ENCODE results near the gene HSPA4L.

The HSPA4L gene

DNA sequence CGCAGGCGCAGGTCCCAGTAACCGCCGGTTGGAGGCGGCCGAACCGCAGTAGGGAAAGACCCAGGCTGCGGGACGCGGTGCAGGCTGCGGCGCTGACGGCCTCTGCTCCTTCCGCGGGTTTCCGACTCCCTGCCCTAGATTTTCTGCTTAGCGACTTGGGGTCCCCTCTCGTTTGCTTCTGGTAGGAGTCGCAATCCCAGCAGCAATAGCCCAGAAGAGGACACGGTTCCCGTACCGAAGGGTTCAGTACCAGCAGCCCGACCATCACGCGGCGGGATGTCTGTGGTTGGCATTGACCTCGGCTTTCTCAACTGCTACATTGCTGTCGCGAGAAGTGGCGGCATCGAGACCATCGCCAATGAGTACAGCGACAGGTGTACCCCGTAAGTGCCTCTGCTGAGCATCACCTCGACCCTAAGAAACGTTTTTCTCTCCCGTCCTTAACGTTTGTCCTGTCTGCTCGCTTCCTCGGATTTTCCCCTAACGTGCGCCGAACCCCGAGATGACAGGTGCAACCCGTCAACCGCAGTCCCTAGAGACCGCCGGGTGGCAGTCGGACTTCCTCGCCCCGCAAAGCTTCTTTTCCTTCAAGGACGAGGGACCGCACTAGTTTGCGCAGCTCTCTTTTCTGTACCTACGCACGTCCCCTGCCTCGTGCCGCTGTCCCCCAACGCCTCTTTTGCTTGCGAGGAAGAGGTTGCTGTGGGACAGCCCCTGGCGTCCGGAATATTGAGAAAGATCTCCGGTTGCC, at the start of gene HSPA4L:
HSPA4L (plus strand) TSS at position 48 of the 751 bp plus-strand sequence; CDS start at position 277, 229 bp downstream.
- Histone ChIP-seq H3K9me3 (ENCODE audit: control insufficient read depth in 1 of 2, low read length in 2 of 2) (no peaks in the 10 kb centered on the region), H3K36me3 (ENCODE audit: control insufficient read depth in 1 of 2, insufficient read depth in 2 of 2, low read length in 2 of 2) (no peaks in the 10 kb centered on the region), H3K9ac (ENCODE audit: low read depth in 1 of 2, low read length in 2 of 2) (peak within 1 kb of the TSS; percentile 78 to 99), H3K4me1 (ENCODE audit: control insufficient read depth in 1 of 2, insufficient read depth in 2 of 2, low read length in 2 of 2) (peaks cover 0 to 4% of the 10 kb centered on the region in 2 donors), H3K27ac (ENCODE audit: low read depth, low read length) (peak within 1 kb of the TSS; percentile 72), H3K4me3 (ENCODE audit: low read depth in 1 of 2, low read length in 2 of 2) (peak within 1 kb of the TSS; percentile 87 to 97), H3K27me3 (ENCODE audit: control insufficient read depth in 1 of 2, insufficient read depth in 2 of 2, low read length in 2 of 2) (peaks cover 4 to 7% of the 10 kb centered on the region in 2 donors)

DNA sequence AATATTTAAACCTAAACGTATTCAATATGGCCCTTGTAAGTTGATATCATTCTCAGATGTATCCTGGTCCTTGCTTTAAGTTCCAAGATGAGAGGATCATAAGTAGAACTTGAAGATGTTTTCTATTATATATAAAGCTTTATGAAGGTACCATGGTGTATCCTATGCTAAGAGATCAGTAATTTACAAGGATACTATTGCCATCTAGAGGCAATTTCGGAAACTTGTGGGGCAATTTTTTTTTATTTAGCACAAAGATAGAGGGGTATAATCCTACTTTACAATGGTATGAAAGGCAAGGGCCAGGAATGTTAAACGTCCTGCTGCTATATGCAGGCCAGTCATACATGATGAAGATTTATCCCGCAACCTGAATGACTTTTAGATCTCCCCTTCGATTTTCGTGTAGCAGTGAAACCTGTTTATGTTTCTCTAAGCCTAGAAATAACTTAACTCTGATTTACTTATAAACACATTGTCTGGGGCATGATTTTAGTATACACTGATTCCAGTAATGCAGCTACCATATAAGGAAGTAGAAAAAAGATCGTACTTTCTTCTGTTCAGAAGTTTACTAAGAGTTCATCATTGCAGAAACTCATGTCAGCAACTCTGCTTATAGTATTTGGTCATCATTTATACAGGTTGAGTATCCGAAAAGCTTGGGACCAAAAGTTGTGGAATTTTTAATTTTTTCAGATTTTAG, 49.3 kb upstream of the HSPA4L start:
- Histone ChIP-seq H3K9ac (ENCODE audit: low read depth in 1 of 2, low read length in 2 of 2) (no peak overlapping the region), H3K27me3 (ENCODE audit: control insufficient read depth in 1 of 2, insufficient read depth in 2 of 2, low read length in 2 of 2) (no peaks in the 10 kb centered on the region), H3K27ac (ENCODE audit: low read depth, low read length) (no peak overlapping the region), H3K36me3 (ENCODE audit: control insufficient read depth in 1 of 2, insufficient read depth in 2 of 2, low read length in 2 of 2) (no peaks in the 10 kb centered on the region), H3K4me3 (ENCODE audit: low read depth in 1 of 2, low read length in 2 of 2) (no peak overlapping the region), H3K4me1 (ENCODE audit: control insufficient read depth in 1 of 2, insufficient read depth in 2 of 2, low read length in 2 of 2) (no peaks in the 10 kb centered on the region), H3K9me3 (ENCODE audit: control insufficient read depth in 1 of 2, low read length in 2 of 2) (no peaks in the 10 kb centered on the region)

DNA sequence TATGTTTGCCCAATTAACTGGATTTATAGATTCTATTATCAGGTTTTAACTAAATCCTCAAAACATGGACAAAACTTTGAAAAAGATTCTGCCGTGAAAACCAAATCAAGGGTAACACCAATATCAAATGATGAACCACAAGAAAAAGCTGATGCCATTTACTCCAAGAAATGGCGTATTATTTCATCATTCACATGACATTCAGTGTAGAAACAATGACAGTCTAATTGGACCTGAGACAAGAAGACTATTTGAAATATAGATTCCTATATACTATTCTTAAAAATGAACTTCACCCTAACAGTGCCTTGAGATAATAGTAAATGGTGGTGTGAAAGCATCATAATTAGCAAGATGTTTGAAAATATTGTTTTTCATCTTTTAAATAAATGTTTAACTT, 47.1 kb upstream of the HSPA4L start:
- Histone ChIP-seq H3K4me1 (ENCODE audit: control insufficient read depth in 1 of 2, insufficient read depth in 2 of 2, low read length in 2 of 2) (no peaks in the 10 kb centered on the region), H3K4me3 (ENCODE audit: low read depth in 1 of 2, low read length in 2 of 2) (no peak overlapping the region), H3K27me3 (ENCODE audit: control insufficient read depth in 1 of 2, insufficient read depth in 2 of 2, low read length in 2 of 2) (no peaks in the 10 kb centered on the region), H3K36me3 (ENCODE audit: control insufficient read depth in 1 of 2, insufficient read depth in 2 of 2, low read length in 2 of 2) (no peaks in the 10 kb centered on the region), H3K27ac (ENCODE audit: low read depth, low read length) (no peak overlapping the region), H3K9ac (ENCODE audit: low read depth in 1 of 2, low read length in 2 of 2) (no peak overlapping the region), H3K9me3 (ENCODE audit: control insufficient read depth in 1 of 2, low read length in 2 of 2) (no peaks in the 10 kb centered on the region)

DNA sequence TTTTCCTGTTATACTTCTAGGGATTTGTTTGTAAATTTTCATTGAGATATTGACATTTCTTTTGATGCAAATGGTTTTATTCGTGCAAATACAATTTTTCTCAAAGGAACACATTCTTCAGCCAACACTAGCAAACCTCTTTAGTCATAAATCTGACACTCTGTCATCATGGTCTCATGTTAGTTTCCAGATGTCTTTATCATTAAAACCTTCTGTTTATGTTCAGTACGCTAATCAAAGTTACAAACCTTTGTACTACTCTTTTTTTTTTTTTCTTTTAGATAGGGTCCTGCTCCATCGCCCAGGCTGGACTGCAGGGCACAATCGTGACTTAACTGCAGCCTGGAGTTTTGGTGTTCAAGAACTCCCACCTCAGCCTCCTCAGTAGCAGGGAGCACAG, 44.8 kb upstream of the HSPA4L start:
- Histone ChIP-seq H3K4me1 (ENCODE audit: control insufficient read depth in 1 of 2, insufficient read depth in 2 of 2, low read length in 2 of 2) (no peaks in the 10 kb centered on the region), H3K27ac (ENCODE audit: low read depth, low read length) (no peak overlapping the region), H3K9ac (ENCODE audit: low read depth in 1 of 2, low read length in 2 of 2) (no peak overlapping the region), H3K4me3 (ENCODE audit: low read depth in 1 of 2, low read length in 2 of 2) (no peak overlapping the region), H3K9me3 (ENCODE audit: control insufficient read depth in 1 of 2, low read length in 2 of 2) (no peaks in the 10 kb centered on the region), H3K27me3 (ENCODE audit: control insufficient read depth in 1 of 2, insufficient read depth in 2 of 2, low read length in 2 of 2) (no peaks in the 10 kb centered on the region), H3K36me3 (ENCODE audit: control insufficient read depth in 1 of 2, insufficient read depth in 2 of 2, low read length in 2 of 2) (no peaks in the 10 kb centered on the region)

GRCh38 chr4:127741247-127741646, 40.9 kb upstream of the HSPA4L start:
- no peak overlapping the region for H3K4me3 ChIP-seq (ENCODE audit: low read depth in 1 of 2, low read length in 2 of 2)
- H3K36me3 ChIP-seq (ENCODE audit: control insufficient read depth in 1 of 2, insufficient read depth in 2 of 2, low read length in 2 of 2) = no peaks in the 10 kb centered on the region
- H3K9ac ChIP-seq (ENCODE audit: low read depth in 1 of 2, low read length in 2 of 2) = no peak overlapping the region
- H3K4me1 ChIP-seq (ENCODE audit: control insufficient read depth in 1 of 2, insufficient read depth in 2 of 2, low read length in 2 of 2) = no peaks in the 10 kb centered on the region
- no peaks in the 10 kb centered on the region for H3K27me3 ChIP-seq (ENCODE audit: control insufficient read depth in 1 of 2, insufficient read depth in 2 of 2, low read length in 2 of 2)
- H3K27ac ChIP-seq (ENCODE audit: low read depth, low read length) = no peak overlapping the region
- H3K9me3 ChIP-seq (ENCODE audit: control insufficient read depth in 1 of 2, low read length in 2 of 2) = no peaks in the 10 kb centered on the region

GRCh38 chr4:127747883-127748282, 34.2 kb upstream of the HSPA4L start:
- H3K4me1 ChIP-seq (ENCODE audit: control insufficient read depth in 1 of 2, insufficient read depth in 2 of 2, low read length in 2 of 2) = no peaks in the 10 kb centered on the region
- H3K9me3 ChIP-seq (ENCODE audit: control insufficient read depth in 1 of 2, low read length in 2 of 2) = no peaks in the 10 kb centered on the region
- no peak overlapping the region for H3K27ac ChIP-seq (ENCODE audit: low read depth, low read length)
- no peaks in the 10 kb centered on the region for H3K27me3 ChIP-seq (ENCODE audit: control insufficient read depth in 1 of 2, insufficient read depth in 2 of 2, low read length in 2 of 2)
- H3K9ac ChIP-seq (ENCODE audit: low read depth in 1 of 2, low read length in 2 of 2) = no peak overlapping the region
- H3K36me3 ChIP-seq (ENCODE audit: control insufficient read depth in 1 of 2, insufficient read depth in 2 of 2, low read length in 2 of 2) = no peaks in the 10 kb centered on the region
- no peak overlapping the region for H3K4me3 ChIP-seq (ENCODE audit: low read depth in 1 of 2, low read length in 2 of 2)

DNA sequence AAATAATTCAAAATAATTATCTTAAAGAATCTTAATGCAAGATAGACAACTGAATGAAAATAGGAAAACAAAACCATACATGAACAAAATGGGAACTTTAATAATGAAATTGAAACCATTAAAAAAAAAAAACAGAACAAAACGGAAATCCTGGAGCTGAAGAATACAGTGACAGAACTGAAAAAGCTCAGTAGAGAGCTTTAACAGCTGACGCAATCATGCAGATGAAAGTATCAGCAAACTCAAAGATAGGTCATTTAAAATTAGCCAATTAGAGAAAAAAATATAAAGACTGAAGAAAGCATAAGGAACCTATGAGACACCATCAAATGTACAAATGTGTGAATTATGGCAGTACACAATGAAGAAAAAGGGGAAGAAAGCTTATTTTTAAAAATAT, 33.2 kb upstream of the HSPA4L start:
- Histone ChIP-seq H3K27ac (ENCODE audit: low read depth, low read length) (no peak overlapping the region), H3K4me1 (ENCODE audit: control insufficient read depth in 1 of 2, insufficient read depth in 2 of 2, low read length in 2 of 2) (no peaks in the 10 kb centered on the region), H3K4me3 (ENCODE audit: low read depth in 1 of 2, low read length in 2 of 2) (no peak overlapping the region), H3K27me3 (ENCODE audit: control insufficient read depth in 1 of 2, insufficient read depth in 2 of 2, low read length in 2 of 2) (no peaks in the 10 kb centered on the region), H3K9me3 (ENCODE audit: control insufficient read depth in 1 of 2, low read length in 2 of 2) (no peaks in the 10 kb centered on the region), H3K36me3 (ENCODE audit: control insufficient read depth in 1 of 2, insufficient read depth in 2 of 2, low read length in 2 of 2) (no peaks in the 10 kb centered on the region), H3K9ac (ENCODE audit: low read depth in 1 of 2, low read length in 2 of 2) (no peak overlapping the region)

GRCh38 chr4:127756906-127757305, 25.2 kb upstream of the HSPA4L start:
- no peak overlapping the region for H3K9ac ChIP-seq (ENCODE audit: low read depth in 1 of 2, low read length in 2 of 2)
- H3K36me3 ChIP-seq (ENCODE audit: control insufficient read depth in 1 of 2, insufficient read depth in 2 of 2, low read length in 2 of 2) = no peaks in the 10 kb centered on the region
- no peak overlapping the region for H3K27ac ChIP-seq (ENCODE audit: low read depth, low read length)
- no peaks in the 10 kb centered on the region for H3K4me1 ChIP-seq (ENCODE audit: control insufficient read depth in 1 of 2, insufficient read depth in 2 of 2, low read length in 2 of 2)
- no peak overlapping the region for H3K4me3 ChIP-seq (ENCODE audit: low read depth in 1 of 2, low read length in 2 of 2)
- H3K9me3 ChIP-seq (ENCODE audit: control insufficient read depth in 1 of 2, low read length in 2 of 2) = peaks cover 0 to 2% of the 10 kb centered on the region in 2 donors
- H3K27me3 ChIP-seq (ENCODE audit: control insufficient read depth in 1 of 2, insufficient read depth in 2 of 2, low read length in 2 of 2) = no peaks in the 10 kb centered on the region

GRCh38 chr4:127759228-127759820, 22.8 kb upstream of the HSPA4L start:
- Histone ChIP-seq H3K9me3 (ENCODE audit: control insufficient read depth in 1 of 2, low read length in 2 of 2) (peaks cover 0 to 2% of the 10 kb centered on the region in 2 donors), H3K27ac (ENCODE audit: low read depth, low read length) (no peak overlapping the region), H3K4me1 (ENCODE audit: control insufficient read depth in 1 of 2, insufficient read depth in 2 of 2, low read length in 2 of 2) (no peaks in the 10 kb centered on the region), H3K9ac (ENCODE audit: low read depth in 1 of 2, low read length in 2 of 2) (no peak overlapping the region), H3K27me3 (ENCODE audit: control insufficient read depth in 1 of 2, insufficient read depth in 2 of 2, low read length in 2 of 2) (no peaks in the 10 kb centered on the region), H3K36me3 (ENCODE audit: control insufficient read depth in 1 of 2, insufficient read depth in 2 of 2, low read length in 2 of 2) (no peaks in the 10 kb centered on the region), H3K4me3 (ENCODE audit: low read depth in 1 of 2, low read length in 2 of 2) (no peak overlapping the region)

- Histone ChIP-seq H3K9ac (ENCODE audit: low read depth in 1 of 2, low read length in 2 of 2) (no peak overlapping the region), H3K4me3 (ENCODE audit: low read depth in 1 of 2, low read length in 2 of 2) (no peak overlapping the region), H3K27ac (ENCODE audit: low read depth, low read length) (no peak overlapping the region), H3K4me1 (ENCODE audit: control insufficient read depth in 1 of 2, insufficient read depth in 2 of 2, low read length in 2 of 2) (no peaks in the 10 kb centered on the region), H3K9me3 (ENCODE audit: control insufficient read depth in 1 of 2, low read length in 2 of 2) (peaks cover 0 to 2% of the 10 kb centered on the region in 2 donors), H3K27me3 (ENCODE audit: control insufficient read depth in 1 of 2, insufficient read depth in 2 of 2, low read length in 2 of 2) (no peaks in the 10 kb centered on the region), H3K36me3 (ENCODE audit: control insufficient read depth in 1 of 2, insufficient read depth in 2 of 2, low read length in 2 of 2) (no peaks in the 10 kb centered on the region)
Measured at GRCh38 chr4:127759893-127760292, 22.2 kb upstream of the HSPA4L start.
